CD4-positive, alpha-beta memory T cell (primary cell): ENCODE data around the gene EMILIN2. TPM values are rescaled to one million over a fixed set of nuclear protein-coding genes. Genes with fewer than 3 reads are reported as not detected.

Experiments
- CTCF ChIA-PET: fragments of 350-600 bp; sonication (Branson Sonifier 250); formaldehyde crosslinking; loops from one replicate; lab custom pipeline; 2021; ENCODE audit warnings: inconsistent platforms; ENCODE audit not compliant: partially characterized antibody; lab: Charles Lee
- POLR2A ChIA-PET: fragments of 350-600 bp; sonication (Branson Sonifier 250); formaldehyde crosslinking; loops from one replicate; lab custom pipeline; 2021; ENCODE audit not compliant: partially characterized antibody; lab: Charles Lee
- DNase-seq, 5 donors: peaks; one replicate each; pipeline versions ENCODE4 v3.0.0 to v3.0.0-alpha.2; 2020 to 2022; ENCODE audit warnings: mixed read lengths in 1 of 5
- H3K27ac ChIP-seq: one replicate; pipeline ENCODE4 v1.7.0; 2013; ENCODE audit warnings: low read depth, low read length
- H3K27me3 ChIP-seq: 2 replicates; pipeline ENCODE4 v1.7.0; 2013; ENCODE audit warnings: mild to moderate bottlenecking, low read length, moderate library complexity; ENCODE audit not compliant: insufficient read depth
- H3K36me3 ChIP-seq: 2 replicates; pipeline ENCODE4 v1.7.0; 2013; ENCODE audit warnings: mild to moderate bottlenecking, low read length, moderate library complexity; ENCODE audit not compliant: insufficient read depth
- H3K4me1 ChIP-seq: 2 replicates; pipeline ENCODE4 v1.7.0; 2013; ENCODE audit warnings: mild to moderate bottlenecking, low read length, moderate library complexity; ENCODE audit not compliant: insufficient read depth
- H3K4me3 ChIP-seq, 2 donors: one replicate each; pipeline ENCODE4 v1.7.0; 2013; ENCODE audit warnings: low read length in 2 of 2, mild to moderate bottlenecking in 1 of 2
- H3K9me3 ChIP-seq, 2 donors: one replicate each; pipeline ENCODE4 v1.7.0; 2013; ENCODE audit warnings: low read length in 2 of 2, control low read depth in 1 of 2; ENCODE audit not compliant: control insufficient read depth in 1 of 2
- H3K27ac Mint-ChIP-seq, 7 donors: one replicate each; pipeline ENCODE4 v1.8.0; 2020 to 2021; ENCODE audit warnings: mixed read lengths in 7 of 7, mild to moderate bottlenecking in 6 of 7, inconsistent platforms in 3 of 7, moderate library complexity in 3 of 7
- H3K27me3 Mint-ChIP-seq, 2 donors: one replicate each; pipeline ENCODE4 v1.8.0; 2020 to 2021; ENCODE audit warnings: mixed read lengths in 2 of 2
- H3K36me3 Mint-ChIP-seq, 2 donors: one replicate each; pipeline ENCODE4 v1.8.0; 2020 to 2021; ENCODE audit warnings: mixed read lengths in 2 of 2, inconsistent platforms in 1 of 2, mild to moderate bottlenecking in 1 of 2
- H3K4me1 Mint-ChIP-seq, 4 donors: one replicate each; pipeline ENCODE4 v1.8.0; 2020 to 2021; ENCODE audit warnings: mixed read lengths in 4 of 4, mild to moderate bottlenecking in 1 of 4
- H3K4me3 Mint-ChIP-seq, 8 donors: one replicate each; pipeline ENCODE4 v1.8.0; 2020 to 2021; ENCODE audit warnings: mixed read lengths in 8 of 8, mild to moderate bottlenecking in 7 of 8, moderate library complexity in 6 of 8, inconsistent platforms in 3 of 8
- H3K9me3 Mint-ChIP-seq, 8 donors: one replicate each; pipeline ENCODE4 v1.8.0; 2020 to 2021; ENCODE audit warnings: mixed read lengths in 8 of 8, mild to moderate bottlenecking in 5 of 8, inconsistent platforms in 3 of 8, moderate library complexity in 1 of 8
- intact Hi-C: fragments of 100-400 bp; cut with micrococcal nuclease; formaldehyde crosslinking; loops from one replicate; pipeline ENCODE4 v1.15.1; 2023
- polyA plus RNA-seq, 2 donors: library from polyadenylated mRNA; unstranded; fragments of 300-500 nt; fragmentation: Illumina TruSeq; gene quantifications; one replicate each; pipeline ENCODE4 v1.2.3, GENCODE V29; 2021
- total RNA-seq, 2 experiments: library from RNA; stranded (reverse); gene quantifications; one replicate each; pipeline ENCODE4 v1.2.3, GENCODE V29; 2021

EMILIN2 gene
- total and polyA plus RNA-seq, 4 experiments from 2014 or later: 4.9 to 11.4 (median 8.6) TPM

- ChIA-PET POLR2A (interaction anchor here (0.6 to 2.9 kb wide), 4 partner anchors 12 to 50 kb away, joined by 3 to 18 read pairs (median 4); no protein-coding TSS in a partner anchor), CTCF (interaction anchor here (0.5 to 9.8 kb wide), 12 partner anchors 11 to 310 kb away, joined by 3 to 263 read pairs (median 30); no protein-coding TSS in a partner anchor)
- peak overlapping the region in 4 of 8 donors; percentile 2 to 40 (median 8) for H3K4me3 Mint-ChIP-seq
- Histone ChIP-seq H3K36me3 (peaks cover 68% of the 10 kb centered on the region), H3K27me3 (no peaks in the 10 kb centered on the region), H3K27ac (no peak overlapping the region), H3K4me1 (peaks cover 36% of the 10 kb centered on the region), H3K4me3 (no peak overlapping the region), H3K9me3 (no peaks in the 10 kb centered on the region)
- no peaks in the 10 kb centered on the region for H3K9me3 Mint-ChIP-seq
- peak overlapping the region; percentile 55 to 90 (median 82) for H3K27ac Mint-ChIP-seq
- no peaks in the 10 kb centered on the region for H3K27me3 Mint-ChIP-seq
- peaks cover 56 to 87% of the 10 kb centered on the region in 2 donors for H3K36me3 Mint-ChIP-seq
- intact Hi-C loops: no loop called here
- peaks cover 31 to 48% (median 39%) of the 10 kb centered on the region in 4 donors for H3K4me1 Mint-ChIP-seq
- no peak for DNase-seq
Observed at GRCh38 chr18:2935438-2936192, 88.8 kb downstream of the EMILIN2 start.

GRCh38 chr18:2939317-2939716 lies 92.5 kb downstream of the EMILIN2 start:
- intact Hi-C loops: no loop called here
- Histone ChIP-seq H3K4me1 (peaks cover 20% of the 10 kb centered on the region), H3K27ac (no peak overlapping the region), H3K36me3 (peaks cover 46% of the 10 kb centered on the region), H3K9me3 (no peaks in the 10 kb centered on the region), H3K27me3 (no peaks in the 10 kb centered on the region), H3K4me3 (no peak overlapping the region)
- Mint-ChIP-seq H3K4me3 (no peak overlapping the region), H3K27ac (peak overlapping the region in 4 of 7 donors; percentile 25 to 83 (median 49)), H3K27me3 (no peaks in the 10 kb centered on the region), H3K4me1 (peaks cover 26 to 46% (median 32%) of the 10 kb centered on the region in 4 donors), H3K9me3 (no peaks in the 10 kb centered on the region), H3K36me3 (peaks cover 37 to 71% of the 10 kb centered on the region in 2 donors)
- POLR2A ChIA-PET: interaction anchor here (0.9 to 2.1 kb wide), 2 partner anchors 28 to 46 kb away, joined by 3 to 8 read pairs; no protein-coding TSS in a partner anchor
- CTCF ChIA-PET: interaction anchor here (1.2 to 5.0 kb wide), 7 partner anchors 10 to 123 kb away, joined by 4 to 37 read pairs (median 5); no protein-coding TSS in a partner anchor
- no peak for DNase-seq

GRCh38 chr18:2948038-2948437 lies 101.2 kb downstream of the EMILIN2 start:
- Mint-ChIP-seq H3K36me3 (peaks cover 56 to 77% of the 10 kb centered on the region in 2 donors), H3K4me1 (peaks cover 33 to 66% (median 51%) of the 10 kb centered on the region in 4 donors), H3K9me3 (no peaks in the 10 kb centered on the region), H3K27me3 (no peaks in the 10 kb centered on the region), H3K27ac (peak overlapping the region in 2 of 7 donors; percentile 41 to 57), H3K4me3 (no peak overlapping the region)
- Histone ChIP-seq H3K4me3 (no peak overlapping the region), H3K36me3 (peaks cover 55% of the 10 kb centered on the region), H3K9me3 (no peaks in the 10 kb centered on the region), H3K4me1 (peaks cover 39% of the 10 kb centered on the region), H3K27me3 (no peaks in the 10 kb centered on the region), H3K27ac (no peak overlapping the region)
- CTCF ChIA-PET: interaction anchor here (0.8 to 9.3 kb wide), 15 partner anchors 9 to 115 kb away, joined by 3 to 104 read pairs (median 6); no protein-coding TSS in a partner anchor
- intact Hi-C loops: no loop called here
- DNase-seq: no peak
- POLR2A ChIA-PET: interaction anchor here (1.1 to 33.0 kb wide), 3 partner anchors 16 to 298 kb away, joined by 3 to 1352 read pairs (median 4); no protein-coding TSS in a partner anchor

- no peaks in the 10 kb centered on the region for H3K9me3 ChIP-seq
- DNase-seq: no peak
- no peaks in the 10 kb centered on the region for H3K27me3 Mint-ChIP-seq
- intact Hi-C loops: no loop called here
- H3K4me3 Mint-ChIP-seq: no peak overlapping the region
- H3K9me3 Mint-ChIP-seq: peaks cover 0 to 4% (median 0%) of the 10 kb centered on the region in 8 donors
- POLR2A ChIA-PET: interaction anchor here (1.3 to 33.0 kb wide), 4 partner anchors 12 to 109 kb away, joined by 3 to 1352 read pairs (median 4); no protein-coding TSS in a partner anchor
- peaks cover 81% of the 10 kb centered on the region for H3K4me1 ChIP-seq
- H3K27ac Mint-ChIP-seq: peak overlapping the region in 5 of 7 donors; percentile 18 to 82 (median 67)
- no peak overlapping the region for H3K27ac ChIP-seq
- H3K27me3 ChIP-seq: no peaks in the 10 kb centered on the region
- peaks cover 64 to 83% of the 10 kb centered on the region in 2 donors for H3K36me3 Mint-ChIP-seq
- peaks cover 51 to 82% (median 65%) of the 10 kb centered on the region in 4 donors for H3K4me1 Mint-ChIP-seq
- CTCF ChIA-PET: interaction anchor here (0.8 to 9.3 kb wide), 12 partner anchors 14 to 110 kb away, joined by 3 to 104 read pairs (median 6); no protein-coding TSS in a partner anchor
- peaks cover 50% of the 10 kb centered on the region for H3K36me3 ChIP-seq
- H3K4me3 ChIP-seq: no peak overlapping the region
Observed at GRCh38 chr18:2952605-2953004, 105.8 kb downstream of the EMILIN2 start.

DNA sequence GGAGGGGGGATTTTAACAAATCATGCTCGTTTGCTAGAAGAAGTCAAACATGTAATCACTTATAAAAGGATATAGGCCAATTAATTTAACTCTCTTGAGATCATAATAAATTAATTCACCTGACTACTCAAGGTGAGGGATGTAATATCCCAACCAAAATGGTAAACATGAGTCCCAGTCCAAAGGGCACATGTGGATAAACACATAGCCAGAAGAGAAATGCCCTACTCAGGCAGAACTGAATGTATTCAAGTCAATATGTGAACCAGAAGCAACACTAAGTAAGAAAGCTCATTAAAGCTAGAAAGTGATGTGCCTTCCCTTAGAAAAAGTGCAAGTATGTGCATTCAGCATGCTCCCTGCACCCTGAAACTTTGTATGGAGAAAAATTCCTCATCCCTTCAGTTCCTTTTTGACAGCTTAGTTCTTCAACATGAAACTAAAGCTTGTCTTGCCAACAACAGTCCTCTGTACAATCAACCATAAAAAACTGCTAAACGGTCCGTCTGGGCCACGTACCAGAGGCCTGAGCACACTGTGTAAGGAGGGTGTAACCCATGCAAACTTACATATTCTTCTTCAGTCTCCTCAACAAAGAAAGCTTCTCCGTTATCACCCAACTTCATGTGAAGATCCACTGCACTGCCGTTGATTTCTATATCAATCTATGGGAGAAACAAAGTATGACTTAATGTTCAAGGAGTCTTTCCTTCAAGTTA lies 107.3 kb downstream of the EMILIN2 start:
- intact Hi-C loops: no loop called here
- ChIA-PET POLR2A (interaction anchor here (0.6 to 33.0 kb wide), 6 partner anchors 17 to 297 kb away, joined by 3 to 1352 read pairs (median 4); partner anchors contain the start of gene MYL12A), CTCF (interaction anchor here (0.8 to 9.3 kb wide), 6 partner anchors 8 to 40 kb away, joined by 3 to 104 read pairs (median 4); no protein-coding TSS in a partner anchor)

DNA sequence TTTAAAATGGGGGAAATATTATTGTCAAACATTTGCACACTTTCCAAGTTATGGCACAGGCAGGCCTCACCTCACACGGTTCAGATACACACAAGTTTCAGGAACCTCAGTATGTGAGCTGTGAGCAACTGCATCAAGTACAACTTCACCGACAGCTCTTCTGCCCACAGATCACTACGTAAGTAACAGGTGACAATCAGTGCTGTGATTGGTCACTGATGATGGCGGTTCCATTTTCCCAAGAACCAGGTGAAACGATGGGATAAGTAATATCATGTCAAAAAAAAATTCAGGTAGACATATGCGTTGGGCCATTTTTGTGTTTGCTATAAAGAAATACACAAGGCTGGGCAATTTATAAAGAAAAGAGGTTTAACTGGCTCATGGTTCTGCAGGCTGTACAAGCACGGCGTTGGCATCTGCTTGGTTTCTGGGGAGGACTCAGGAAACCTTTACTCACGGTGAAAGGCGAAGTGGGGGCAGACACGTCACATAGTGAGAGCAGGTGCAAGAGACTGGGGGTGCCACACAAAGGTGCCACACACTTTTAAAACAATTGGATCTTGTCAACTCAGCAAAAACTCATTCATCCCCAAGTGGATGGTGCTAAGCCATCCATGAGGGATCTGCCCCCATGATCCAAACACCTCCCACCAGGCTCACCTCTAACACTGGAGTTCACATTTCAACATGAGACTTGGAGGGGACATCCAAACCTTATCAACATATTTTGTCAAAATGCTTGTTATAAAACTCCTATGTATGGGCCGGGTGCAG lies 108.3 kb downstream of the EMILIN2 start:
- intact Hi-C loops: no loop called here
- Histone ChIP-seq H3K27ac (peak overlapping the region; percentile 65), H3K4me3 (no peak overlapping the region), H3K27me3 (no peaks in the 10 kb centered on the region), H3K9me3 (no peaks in the 10 kb centered on the region), H3K4me1 (peaks cover 90% of the 10 kb centered on the region), H3K36me3 (peaks cover 44% of the 10 kb centered on the region)
- H3K27ac Mint-ChIP-seq: peak overlapping the region; percentile 80 to 99 (median 97)
- DNase-seq: no peak
- peaks cover 54 to 86% (median 68%) of the 10 kb centered on the region in 4 donors for H3K4me1 Mint-ChIP-seq
- peaks cover 59 to 72% of the 10 kb centered on the region in 2 donors for H3K36me3 Mint-ChIP-seq
- POLR2A ChIA-PET: interaction anchor here (0.5 to 33.0 kb wide), 7 partner anchors 18 to 640 kb away, joined by 3 to 1352 read pairs (median 4); partner anchors contain the start of gene MYL12A
- CTCF ChIA-PET: interaction anchor here (1.0 to 9.3 kb wide), 5 partner anchors 7 to 39 kb away, joined by 3 to 104 read pairs (median 5); no protein-coding TSS in a partner anchor
- H3K4me3 Mint-ChIP-seq: peak overlapping the region in 6 of 8 donors; percentile 33 to 91 (median 78)
- H3K9me3 Mint-ChIP-seq: peaks cover 0 to 4% (median 0%) of the 10 kb centered on the region in 8 donors
- H3K27me3 Mint-ChIP-seq: no peaks in the 10 kb centered on the region

More for the DNA sequence above, 107.3 kb downstream of the EMILIN2 start:
- Histone ChIP-seq H3K9me3 (no peaks in the 10 kb centered on the region), H3K36me3 (peaks cover 44% of the 10 kb centered on the region), H3K4me3 (no peak overlapping the region), H3K4me1 (peaks cover 86% of the 10 kb centered on the region), H3K27me3 (no peaks in the 10 kb centered on the region), H3K27ac (peak overlapping the region; percentile 16)
- H3K4me3 Mint-ChIP-seq: no peak overlapping the region
- H3K36me3 Mint-ChIP-seq: peaks cover 64 to 76% of the 10 kb centered on the region in 2 donors
- H3K4me1 Mint-ChIP-seq: peaks cover 56 to 87% (median 69%) of the 10 kb centered on the region in 4 donors
- DNase-seq: no peak
- H3K9me3 Mint-ChIP-seq: peaks cover 0 to 4% (median 0%) of the 10 kb centered on the region in 8 donors
- peak overlapping the region; percentile 66 to 99 (median 86) for H3K27ac Mint-ChIP-seq
- H3K27me3 Mint-ChIP-seq: no peaks in the 10 kb centered on the region
